ENCODE measurements around the gene CDK10. TPM values are rescaled to one million over a fixed set of nuclear protein-coding genes. Genes with fewer than 3 reads are reported as not detected.

CDK10 gene
- total and polyA plus RNA-seq, 4 donors, result 34.7 to 115 (median 82.4) TPM

DNA sequence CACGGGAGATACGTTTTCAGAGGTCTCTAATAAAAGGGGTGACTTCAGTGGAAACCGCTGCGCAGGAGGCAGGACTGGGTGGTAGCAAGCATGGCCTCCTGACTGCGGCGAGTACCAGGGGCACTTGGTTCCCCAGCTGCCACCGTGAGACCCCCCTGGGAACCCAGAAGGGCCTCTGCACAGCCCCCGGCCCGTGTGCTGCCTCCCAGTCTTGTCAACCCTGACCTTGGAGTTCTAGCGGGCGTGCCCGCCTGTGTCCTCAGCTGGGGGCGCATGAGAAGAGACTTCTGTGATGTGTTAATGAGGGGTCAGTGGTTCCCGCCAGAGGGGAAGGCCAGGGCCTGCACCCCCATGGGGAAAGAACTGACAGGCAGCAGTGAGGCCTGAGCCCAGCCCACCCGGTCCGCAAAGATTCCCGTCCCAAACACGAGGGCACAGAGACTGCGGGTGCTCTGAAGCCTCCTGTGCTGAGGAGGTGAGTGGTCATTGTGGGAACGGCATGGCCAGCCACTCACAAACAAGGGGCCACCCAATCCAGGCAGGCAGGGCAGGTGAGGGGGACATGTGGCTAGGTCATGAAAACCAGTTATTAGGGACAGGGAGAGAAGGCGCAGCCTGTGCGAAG, 44.2 kb downstream of the CDK10 start:
- Histone ChIP-seq H3K4me3 (ENCODE audit: low read depth, low read length) (no peak overlapping the region), H3K9me3 (ENCODE audit: control insufficient read depth, insufficient read depth, low read length) (no peaks in the 10 kb centered on the region), H3K4me1 (ENCODE audit: control insufficient read depth, insufficient read depth, low read length) (peaks cover 3% of the 10 kb centered on the region), H3K27me3 (ENCODE audit: control insufficient read depth, insufficient read depth, low read length) (no peaks in the 10 kb centered on the region), H3K36me3 (ENCODE audit: control insufficient read depth, insufficient read depth, low read length) (peaks cover 100% of the 10 kb centered on the region), H3K27ac (ENCODE audit: low read depth, low read length) (no peak overlapping the region)
- WGBS (ENCODE audit: insufficient coverage), result 79% methylated on average over 19 of the region's 22 CpGs
- DNase-seq (ENCODE audit: low read depth in 4 of 6, low spot score in 6 of 6), result no peak

DNA sequence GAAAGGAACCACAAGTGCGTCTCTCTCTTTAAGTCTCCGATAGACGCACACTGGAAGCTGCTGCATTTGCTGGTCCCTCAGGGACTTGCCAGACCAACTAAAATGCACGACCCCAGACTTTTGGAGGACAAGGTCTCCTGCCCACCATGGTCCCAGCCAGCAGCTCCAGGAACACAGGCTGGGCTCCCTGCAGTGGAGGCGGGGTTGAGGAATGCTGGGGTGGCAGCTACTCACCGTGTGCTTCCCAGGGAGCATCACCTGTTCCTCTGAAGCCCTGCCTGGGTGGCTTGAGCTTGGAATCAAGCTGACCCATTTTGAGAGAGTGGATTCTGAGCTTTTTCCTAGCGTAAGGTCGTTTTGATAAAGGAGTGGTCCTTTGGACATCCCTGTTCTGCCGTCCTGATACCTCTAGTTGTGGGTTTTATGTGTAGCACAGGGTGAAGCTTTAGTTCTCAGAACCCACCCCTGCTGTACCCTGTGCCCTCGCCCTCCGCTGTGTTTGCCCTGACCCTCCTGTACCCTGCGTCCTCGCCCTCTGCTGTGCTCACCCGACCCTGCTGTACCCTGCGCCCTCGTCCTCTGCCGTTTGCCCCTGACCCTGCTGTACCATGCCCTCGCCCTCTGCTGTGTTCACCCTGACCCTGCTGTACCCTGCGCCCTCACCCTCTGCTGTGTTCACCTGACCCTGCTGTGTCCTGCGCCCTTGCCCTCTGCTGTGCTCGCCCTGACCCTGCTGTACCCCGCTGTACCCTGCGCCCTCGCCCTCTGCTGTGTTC, 45.8 kb downstream of the CDK10 start:
- Histone ChIP-seq H3K27ac (ENCODE audit: low read depth, low read length) (no peak overlapping the region), H3K36me3 (ENCODE audit: control insufficient read depth, insufficient read depth, low read length) (peaks cover 100% of the 10 kb centered on the region), H3K9me3 (ENCODE audit: control insufficient read depth, insufficient read depth, low read length) (no peaks in the 10 kb centered on the region)

DNA sequence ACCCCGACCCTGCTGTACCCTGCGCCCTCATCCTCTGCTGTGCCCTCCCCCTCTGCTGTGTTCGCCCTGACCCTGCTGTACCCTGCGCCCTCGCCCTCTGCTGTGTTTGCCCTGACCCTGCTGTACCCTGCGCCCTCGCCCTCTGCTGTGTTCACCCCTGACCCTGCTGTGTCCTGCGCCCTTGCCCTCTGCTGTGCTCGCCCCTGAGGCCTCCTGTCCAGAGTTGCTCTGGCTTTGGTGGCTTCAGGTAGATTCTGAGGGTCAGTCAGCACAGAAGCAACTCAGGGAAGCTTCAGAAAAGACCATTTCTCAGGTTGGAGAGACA, 46.4 kb downstream of the CDK10 start:
- Histone ChIP-seq H3K4me3 (ENCODE audit: low read depth, low read length) (no peak overlapping the region), H3K36me3 (ENCODE audit: control insufficient read depth, insufficient read depth, low read length) (peaks cover 100% of the 10 kb centered on the region), H3K27me3 (ENCODE audit: control insufficient read depth, insufficient read depth, low read length) (no peaks in the 10 kb centered on the region), H3K27ac (ENCODE audit: low read depth, low read length) (no peak overlapping the region), H3K4me1 (ENCODE audit: control insufficient read depth, insufficient read depth, low read length) (no peaks in the 10 kb centered on the region), H3K9me3 (ENCODE audit: control insufficient read depth, insufficient read depth, low read length) (no peaks in the 10 kb centered on the region)
- no peak for DNase-seq (ENCODE audit: low read depth in 4 of 6, low spot score in 6 of 6)
- WGBS (ENCODE audit: insufficient coverage), result 96% methylated on average over 9 of the region's 9 CpGs

More for the DNA sequence above, 45.8 kb downstream of the CDK10 start:
- H3K4me1 ChIP-seq (ENCODE audit: control insufficient read depth, insufficient read depth, low read length), result no peaks in the 10 kb centered on the region
- no peak for DNase-seq (ENCODE audit: low read depth in 4 of 6, low spot score in 6 of 6)
- H3K4me3 ChIP-seq (ENCODE audit: low read depth, low read length), result no peak overlapping the region
- no peaks in the 10 kb centered on the region for H3K27me3 ChIP-seq (ENCODE audit: control insufficient read depth, insufficient read depth, low read length)
- WGBS (ENCODE audit: insufficient coverage), result 94% methylated on average over 21 of the region's 24 CpGs

DNA sequence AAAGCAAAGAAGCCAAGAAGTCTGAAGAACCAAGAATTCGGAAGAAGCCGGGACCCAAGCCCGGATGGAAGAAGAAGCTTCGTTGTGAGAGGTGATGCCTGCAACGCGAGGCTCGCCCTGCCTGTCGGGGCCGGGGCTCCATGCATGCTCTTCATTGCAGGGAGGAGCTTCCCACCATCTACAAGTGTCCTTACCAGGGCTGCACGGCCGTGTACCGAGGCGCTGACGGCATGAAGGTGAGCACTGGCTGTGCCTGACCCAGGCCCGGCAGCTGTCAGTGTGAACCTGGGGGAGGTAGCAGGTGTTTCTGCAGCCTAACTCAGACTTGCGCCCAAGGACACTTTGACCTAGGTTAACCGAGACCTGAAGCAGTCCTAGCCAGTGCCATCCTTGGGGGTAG, 46.8 kb downstream of the CDK10 start:
- no peak overlapping the region for H3K27ac ChIP-seq (ENCODE audit: low read depth, low read length)
- no peak overlapping the region for H3K4me3 ChIP-seq (ENCODE audit: low read depth, low read length)
- H3K36me3 ChIP-seq (ENCODE audit: control insufficient read depth, insufficient read depth, low read length), result peaks cover 100% of the 10 kb centered on the region
- no peaks in the 10 kb centered on the region for H3K4me1 ChIP-seq (ENCODE audit: control insufficient read depth, insufficient read depth, low read length)
- H3K9me3 ChIP-seq (ENCODE audit: control insufficient read depth, insufficient read depth, low read length), result no peaks in the 10 kb centered on the region
- H3K27me3 ChIP-seq (ENCODE audit: control insufficient read depth, insufficient read depth, low read length), result no peaks in the 10 kb centered on the region
- DNase-seq (ENCODE audit: low read depth in 4 of 6, low spot score in 6 of 6), result no peak
- 86% methylated on average over 17 of the region's 17 CpGs for WGBS (ENCODE audit: insufficient coverage)

DNA sequence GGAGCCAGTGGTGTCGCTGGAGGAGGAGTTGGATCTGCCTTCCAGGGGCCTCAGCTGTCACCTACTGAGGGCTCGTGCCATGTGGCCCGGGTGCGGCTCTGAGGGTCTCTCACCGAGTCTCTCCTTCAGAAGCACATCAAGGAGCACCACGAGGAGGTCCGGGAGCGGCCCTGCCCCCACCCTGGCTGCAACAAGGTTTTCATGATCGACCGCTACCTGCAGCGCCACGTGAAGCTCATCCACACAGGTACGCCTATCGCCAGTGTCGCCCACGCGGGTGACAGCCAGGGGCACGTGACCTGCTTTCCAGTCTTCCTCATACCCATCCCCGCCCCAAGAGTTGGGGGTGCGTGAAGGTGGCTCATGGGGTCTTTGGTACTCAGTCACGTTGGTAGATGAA, 47.3 kb downstream of the CDK10 start:
- no peak for DNase-seq (ENCODE audit: low read depth in 4 of 6, low spot score in 6 of 6)
- WGBS (ENCODE audit: insufficient coverage), result 95% methylated on average over 16 of the region's 21 CpGs
- H3K4me3 ChIP-seq (ENCODE audit: low read depth, low read length), result no peak overlapping the region
- H3K27me3 ChIP-seq (ENCODE audit: control insufficient read depth, insufficient read depth, low read length), result no peaks in the 10 kb centered on the region
- H3K36me3 ChIP-seq (ENCODE audit: control insufficient read depth, insufficient read depth, low read length), result peaks cover 100% of the 10 kb centered on the region
- no peaks in the 10 kb centered on the region for H3K4me1 ChIP-seq (ENCODE audit: control insufficient read depth, insufficient read depth, low read length)
- H3K27ac ChIP-seq (ENCODE audit: low read depth, low read length), result no peak overlapping the region
- H3K9me3 ChIP-seq (ENCODE audit: control insufficient read depth, insufficient read depth, low read length), result no peaks in the 10 kb centered on the region

DNA sequence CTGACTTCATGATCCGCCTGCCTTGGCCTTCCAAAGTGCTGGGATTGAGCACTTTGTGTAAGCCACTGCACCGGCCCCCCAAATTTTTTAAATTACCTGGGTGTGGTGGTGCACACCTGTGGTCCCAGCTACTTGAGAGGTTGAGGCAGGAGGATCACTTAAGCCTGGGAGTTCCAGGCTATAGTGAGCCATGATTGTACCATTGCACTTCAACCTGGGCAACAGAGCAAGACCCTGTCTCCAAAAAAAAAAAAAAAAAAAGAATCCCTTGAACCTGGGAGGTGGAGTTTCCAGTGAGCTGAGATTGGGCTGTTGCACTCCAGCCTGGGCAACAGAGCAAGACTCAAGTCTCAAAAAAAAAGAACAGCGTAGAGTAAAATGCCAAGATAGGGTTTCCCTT, 50.1 kb downstream of the CDK10 start:
- H3K36me3 ChIP-seq (ENCODE audit: control insufficient read depth, insufficient read depth, low read length), result peaks cover 99% of the 10 kb centered on the region
- WGBS (ENCODE audit: insufficient coverage), result 100% methylated on average over 1 of the region's 3 CpGs
- no peaks in the 10 kb centered on the region for H3K4me1 ChIP-seq (ENCODE audit: control insufficient read depth, insufficient read depth, low read length)

DNA sequence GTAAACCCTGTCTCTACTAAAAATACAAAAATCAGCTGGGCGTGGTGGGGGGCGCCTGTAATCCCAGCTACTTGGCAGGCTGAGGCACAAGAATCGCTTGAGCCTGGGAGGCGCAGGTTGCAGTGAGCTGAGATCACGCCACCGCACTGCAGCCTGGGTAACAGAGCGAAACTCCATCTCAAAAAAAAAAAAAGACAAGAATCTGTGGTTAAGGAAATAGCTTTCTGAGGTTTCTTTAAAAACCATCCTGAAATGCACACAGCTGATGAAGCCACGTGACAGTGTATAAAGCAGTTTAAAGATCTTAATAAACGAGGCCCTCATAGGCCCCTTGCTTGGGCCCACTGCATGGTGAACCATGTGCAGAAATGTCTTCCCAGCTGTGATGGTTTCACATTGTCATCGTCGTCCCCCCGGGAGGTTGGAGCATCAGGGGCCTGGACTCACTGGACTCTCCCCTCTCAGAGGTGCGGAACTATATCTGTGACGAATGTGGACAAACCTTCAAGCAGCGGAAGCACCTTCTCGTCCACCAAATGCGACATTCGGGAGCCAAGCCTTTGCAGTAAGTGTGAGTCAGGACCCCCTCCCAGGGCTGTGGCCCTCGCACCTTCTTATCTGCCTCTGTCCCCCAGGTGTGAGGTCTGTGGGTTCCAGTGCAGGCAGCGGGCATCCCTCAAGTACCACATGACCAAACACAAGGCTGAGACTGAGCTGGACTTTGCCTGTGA, 51.0 kb downstream of the CDK10 start:
- Histone ChIP-seq H3K4me3 (ENCODE audit: low read depth, low read length) (no peak overlapping the region), H3K27ac (ENCODE audit: low read depth, low read length) (no peak overlapping the region), H3K27me3 (ENCODE audit: control insufficient read depth, insufficient read depth, low read length) (no peaks in the 10 kb centered on the region), H3K36me3 (ENCODE audit: control insufficient read depth, insufficient read depth, low read length) (peaks cover 99% of the 10 kb centered on the region), H3K4me1 (ENCODE audit: control insufficient read depth, insufficient read depth, low read length) (no peaks in the 10 kb centered on the region), H3K9me3 (ENCODE audit: control insufficient read depth, insufficient read depth, low read length) (no peaks in the 10 kb centered on the region)
- 95% methylated on average over 14 of the region's 20 CpGs for WGBS (ENCODE audit: insufficient coverage)
- no peak for DNase-seq (ENCODE audit: low read depth in 4 of 6, low spot score in 6 of 6)

More for the DNA sequence above, 50.1 kb downstream of the CDK10 start:
- no peak overlapping the region for H3K27ac ChIP-seq (ENCODE audit: low read depth, low read length)
- no peak overlapping the region for H3K4me3 ChIP-seq (ENCODE audit: low read depth, low read length)
- no peak for DNase-seq (ENCODE audit: low read depth in 4 of 6, low spot score in 6 of 6)
- H3K27me3 ChIP-seq (ENCODE audit: control insufficient read depth, insufficient read depth, low read length), result no peaks in the 10 kb centered on the region
- H3K9me3 ChIP-seq (ENCODE audit: control insufficient read depth, insufficient read depth, low read length), result no peaks in the 10 kb centered on the region

DNA sequence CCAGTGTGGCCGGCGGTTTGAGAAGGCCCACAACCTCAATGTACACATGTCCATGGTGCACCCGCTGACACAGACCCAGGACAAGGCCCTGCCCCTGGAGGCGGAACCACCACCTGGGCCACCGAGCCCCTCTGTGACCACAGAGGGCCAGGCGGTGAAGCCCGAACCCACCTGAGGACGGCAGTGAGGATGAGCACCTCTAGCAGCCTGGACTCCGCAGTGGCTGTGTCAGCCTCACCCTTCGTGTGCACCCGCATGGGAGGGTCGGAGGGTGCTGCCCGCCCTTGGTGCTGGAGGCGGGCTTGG, 51.5 kb downstream of the CDK10 start:
- H3K36me3 ChIP-seq (ENCODE audit: control insufficient read depth, insufficient read depth, low read length), result peaks cover 99% of the 10 kb centered on the region
- H3K27me3 ChIP-seq (ENCODE audit: control insufficient read depth, insufficient read depth, low read length), result no peaks in the 10 kb centered on the region
- H3K27ac ChIP-seq (ENCODE audit: low read depth, low read length), result no peak overlapping the region
- no peak overlapping the region for H3K4me3 ChIP-seq (ENCODE audit: low read depth, low read length)
- H3K9me3 ChIP-seq (ENCODE audit: control insufficient read depth, insufficient read depth, low read length), result no peaks in the 10 kb centered on the region
- 93% methylated on average over 14 of the region's 14 CpGs for WGBS (ENCODE audit: insufficient coverage)
- no peak for DNase-seq (ENCODE audit: low read depth in 4 of 6, low spot score in 6 of 6)
- H3K4me1 ChIP-seq (ENCODE audit: control insufficient read depth, insufficient read depth, low read length), result no peaks in the 10 kb centered on the region

DNA sequence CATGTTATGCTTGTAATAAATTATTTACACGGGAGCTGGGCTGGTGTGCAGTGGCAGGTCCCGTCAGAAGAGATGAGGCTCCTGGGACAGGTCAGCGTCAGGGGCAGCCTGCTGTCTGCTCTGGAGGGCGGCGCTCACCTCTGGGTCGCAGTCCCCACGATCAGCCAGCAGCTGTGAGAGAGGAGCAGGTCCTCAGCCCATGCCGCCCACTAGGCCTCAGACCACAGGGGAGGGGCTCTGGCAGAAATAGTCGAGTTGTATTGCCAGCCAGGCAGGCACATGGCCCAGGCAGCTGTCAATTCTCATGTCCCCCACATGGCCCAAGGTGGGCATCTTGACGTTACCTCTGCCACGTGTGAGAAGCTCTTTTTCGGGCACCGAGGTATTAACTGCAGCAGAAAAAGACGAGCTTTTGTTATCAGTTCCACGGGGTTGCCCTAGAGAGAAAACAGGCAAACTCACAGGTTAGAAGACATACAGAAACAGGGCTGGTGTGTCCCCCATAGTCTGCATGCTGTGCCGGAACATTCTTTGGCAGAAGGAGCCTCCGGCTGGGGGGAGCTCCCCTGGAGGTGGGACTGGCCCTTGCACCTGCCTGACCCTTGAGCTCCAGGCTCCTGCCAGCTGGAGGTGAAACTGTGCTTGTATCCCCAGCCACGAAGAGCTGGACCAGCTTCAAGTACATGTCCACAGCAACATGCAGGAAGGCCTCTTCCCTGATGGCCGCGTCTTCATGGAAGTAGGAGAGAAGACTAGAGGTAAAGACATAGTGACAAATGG, 52.2 kb downstream of the CDK10 start:
- H3K4me3 ChIP-seq (ENCODE audit: low read depth, low read length), result no peak overlapping the region
- WGBS (ENCODE audit: insufficient coverage), result 84% methylated on average over 18 of the region's 20 CpGs
- peaks cover 92% of the 10 kb centered on the region for H3K36me3 ChIP-seq (ENCODE audit: control insufficient read depth, insufficient read depth, low read length)
- H3K4me1 ChIP-seq (ENCODE audit: control insufficient read depth, insufficient read depth, low read length), result no peaks in the 10 kb centered on the region
- DNase-seq (ENCODE audit: low read depth in 4 of 6, low spot score in 6 of 6), result no peak
- H3K9me3 ChIP-seq (ENCODE audit: control insufficient read depth, insufficient read depth, low read length), result no peaks in the 10 kb centered on the region
- H3K27me3 ChIP-seq (ENCODE audit: control insufficient read depth, insufficient read depth, low read length), result no peaks in the 10 kb centered on the region
- H3K27ac ChIP-seq (ENCODE audit: low read depth, low read length), result no peak overlapping the region

Measured in spinal cord (tissue), 10 donors.